ENCODE measurements around the gene IGF1.
"Not testable (repeated sequence)": the region's sequence is repeated elsewhere in the genome, so short reads cannot be mapped to it uniquely, and the experiment has no call there.

GRCh38 chr12:102449018-102449417, 31.3 kb downstream of the IGF1 start:
- not testable (repeated sequence) for TF ChIP-seq CTCF (IDR thresholded peaks at IDR 0.05; ENCODE audit: low read depth, low read length); EZH2phosphoT487 (IDR thresholded peaks at IDR 0.05; ENCODE audit: low read depth)

Measured in OCI-LY3 (cell line).